ENCODE measurements around the gene NFYB.
"Not testable (repeated sequence)": the region's sequence is repeated elsewhere in the genome, so short reads cannot be mapped to it uniquely, and the experiment has no call there.

Gene NFYB

DNA sequence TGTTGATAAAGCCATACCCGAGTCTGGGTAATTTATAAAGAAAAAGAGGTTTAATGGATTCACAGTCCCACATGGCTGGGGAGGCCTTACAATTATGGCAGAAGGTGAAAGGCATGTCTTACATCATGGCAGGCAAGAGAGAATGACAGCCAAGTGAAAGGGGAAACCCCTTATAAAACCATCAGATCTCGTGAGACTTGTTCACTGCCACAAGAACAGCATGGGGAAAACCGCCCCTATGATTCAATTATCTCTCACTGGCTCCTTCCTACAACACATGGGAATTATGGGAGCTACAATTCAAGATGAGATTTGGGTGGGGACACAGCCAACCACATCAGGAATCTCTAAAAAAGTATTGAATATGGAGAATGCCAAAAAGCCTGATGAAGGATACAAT lies 25.0 kb upstream of the NFYB start:
- in situ Hi-C loops (cut with MboI; ENCODE audit: low sequenced_read_pairs) = not testable (repeated sequence)

GRCh38 chr12:104155711-104156555 lies 17.9 kb upstream of the NFYB start:
- in situ Hi-C loops (cut with MboI; ENCODE audit: low sequenced_read_pairs) = no loop called here

- in situ Hi-C loops (cut with MboI; ENCODE audit: low sequenced_read_pairs) = no loop called here
Observed at GRCh38 chr12:104154806-104155205, 16.8 kb upstream of the NFYB start.

- in situ Hi-C loops (cut with MboI; ENCODE audit: low sequenced_read_pairs) = no loop called here
Observed at GRCh38 chr12:104154286-104154685, 16.3 kb upstream of the NFYB start.

DNA sequence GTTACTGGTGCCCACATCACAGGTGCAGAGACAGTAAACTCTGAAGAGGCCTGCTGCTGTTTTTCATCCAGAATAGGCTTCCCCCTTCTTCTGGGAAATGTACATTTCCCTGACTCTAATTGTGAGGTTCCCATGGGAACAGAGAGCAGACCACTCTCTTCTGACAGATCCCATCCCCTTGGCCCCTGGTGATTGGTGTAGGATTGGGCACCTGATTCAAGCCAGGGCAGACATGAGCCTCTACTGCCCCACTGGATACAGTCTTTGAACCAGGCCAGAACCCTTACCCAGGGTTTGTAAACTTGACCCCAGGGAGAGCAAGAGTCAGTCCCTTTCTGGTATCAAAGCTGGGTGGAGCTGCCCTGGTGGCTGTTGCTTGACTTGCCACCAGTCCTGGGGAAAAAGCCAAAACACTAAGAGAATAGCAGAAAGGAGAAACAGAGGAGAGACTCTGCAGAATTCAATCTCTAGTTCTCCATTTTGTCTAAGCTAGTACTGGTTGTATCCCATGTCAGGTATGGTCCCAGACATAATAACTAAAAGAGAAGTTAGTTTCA lies 14.8 kb upstream of the NFYB start:
- in situ Hi-C loops (cut with MboI; ENCODE audit: low sequenced_read_pairs) = no loop called here

GRCh38 chr12:104150416-104150815 lies 12.4 kb upstream of the NFYB start:
- in situ Hi-C loops (cut with MboI; ENCODE audit: low sequenced_read_pairs) = no loop called here

- in situ Hi-C loops (cut with MboI; ENCODE audit: low sequenced_read_pairs) = no loop called here
Observed at GRCh38 chr12:104147346-104147745, 9.3 kb upstream of the NFYB start.

DNA sequence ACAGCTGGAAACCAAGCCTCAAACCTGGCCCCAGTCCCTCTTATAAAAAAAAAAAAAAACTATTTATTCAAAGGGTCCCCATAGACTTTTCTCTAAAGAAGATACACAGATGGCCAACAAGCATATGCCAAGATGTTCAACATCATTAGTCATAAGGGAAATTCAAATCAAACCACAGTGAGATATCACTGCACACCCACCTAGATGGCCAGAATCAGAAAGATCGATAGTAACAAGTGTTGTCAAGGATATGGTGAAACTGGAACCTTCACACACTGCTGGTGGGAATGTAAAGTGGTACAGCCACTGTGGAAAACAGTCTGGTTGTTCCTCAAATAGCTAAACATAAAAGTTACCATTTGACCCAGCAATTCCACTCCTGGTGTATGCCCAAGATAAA lies 5.9 kb upstream of the NFYB start:
- in situ Hi-C loops (cut with MboI; ENCODE audit: low sequenced_read_pairs) = no loop called here

DNA sequence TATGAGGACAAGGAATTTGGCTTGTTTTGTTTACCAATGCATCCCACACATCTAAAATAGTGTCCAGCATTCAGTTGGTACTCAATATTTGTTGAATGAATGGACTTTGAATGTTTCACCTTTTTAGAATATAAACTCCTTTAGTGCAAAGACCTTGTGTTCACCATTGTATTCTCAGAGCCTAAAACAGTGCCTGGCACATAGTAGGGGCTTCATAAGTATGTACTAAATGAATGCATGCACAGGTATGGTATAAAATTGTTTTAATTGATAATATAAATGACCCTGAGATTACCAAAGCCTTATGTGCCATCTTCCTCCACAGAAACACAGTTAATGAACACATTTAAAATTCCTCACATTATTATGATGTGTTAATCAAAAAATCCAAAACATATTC lies 5.0 kb upstream of the NFYB start:
- in situ Hi-C loops (cut with MboI; ENCODE audit: low sequenced_read_pairs) = no loop called here

DNA sequence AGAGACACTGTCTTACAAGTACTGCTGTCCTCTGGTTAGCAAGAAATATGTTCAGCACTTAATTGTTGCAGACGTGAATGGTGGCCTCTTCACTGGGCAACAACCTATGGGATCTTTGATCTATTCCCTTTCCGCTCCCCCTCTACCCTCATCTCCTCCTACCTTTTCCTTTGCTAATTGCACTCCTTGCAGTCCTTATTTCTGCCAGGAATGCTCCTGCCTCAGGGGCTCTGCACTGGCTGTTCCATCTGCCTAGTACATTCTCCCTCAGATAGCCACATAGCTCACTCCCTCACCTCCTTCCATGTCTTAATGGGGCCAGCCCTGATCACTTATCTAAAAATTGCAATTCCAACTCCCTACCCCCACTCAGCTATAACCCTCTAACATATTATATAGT lies 4.5 kb upstream of the NFYB start:
- in situ Hi-C loops (cut with MboI; ENCODE audit: low sequenced_read_pairs) = no loop called here

- in situ Hi-C loops (cut with MboI; ENCODE audit: low sequenced_read_pairs) = no loop called here
Observed at GRCh38 chr12:104138797-104139152, 765 bp upstream of the NFYB start.

GRCh38 chr12:104137001-104137901 lies 759 bp downstream of the NFYB start:
- in situ Hi-C loops (cut with MboI; ENCODE audit: low sequenced_read_pairs) = no loop called here

GRCh38 chr12:104136577-104136976 lies 1.4 kb downstream of the NFYB start:
- in situ Hi-C loops (cut with MboI; ENCODE audit: low sequenced_read_pairs) = no loop called here

GRCh38 chr12:104134882-104135281 lies 3.1 kb downstream of the NFYB start:
- in situ Hi-C loops (cut with MboI; ENCODE audit: low sequenced_read_pairs) = no loop called here

GRCh38 chr12:104133866-104134265 lies 4.1 kb downstream of the NFYB start:
- in situ Hi-C loops (cut with MboI; ENCODE audit: low sequenced_read_pairs) = no loop called here

DNA sequence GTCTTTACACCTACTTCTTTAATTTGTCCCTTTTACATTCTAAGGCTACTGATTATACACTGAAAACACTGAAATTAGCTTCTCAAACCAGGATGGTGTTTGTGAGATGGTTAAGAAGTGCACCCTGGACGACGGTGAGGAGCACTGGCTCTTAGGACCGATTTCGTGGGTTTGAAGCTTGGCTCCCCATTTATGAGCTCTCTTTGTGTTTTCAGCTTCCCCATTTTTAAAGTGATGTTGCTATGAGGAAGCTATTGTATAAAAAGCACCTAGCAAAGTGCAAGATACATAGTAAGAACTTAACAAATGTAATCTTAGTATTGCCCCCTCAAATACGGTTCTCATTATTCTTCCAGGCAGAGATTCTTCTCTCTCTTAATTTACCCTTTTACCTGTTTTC lies 4.7 kb downstream of the NFYB start:
- in situ Hi-C loops (cut with MboI; ENCODE audit: low sequenced_read_pairs) = no loop called here

DNA sequence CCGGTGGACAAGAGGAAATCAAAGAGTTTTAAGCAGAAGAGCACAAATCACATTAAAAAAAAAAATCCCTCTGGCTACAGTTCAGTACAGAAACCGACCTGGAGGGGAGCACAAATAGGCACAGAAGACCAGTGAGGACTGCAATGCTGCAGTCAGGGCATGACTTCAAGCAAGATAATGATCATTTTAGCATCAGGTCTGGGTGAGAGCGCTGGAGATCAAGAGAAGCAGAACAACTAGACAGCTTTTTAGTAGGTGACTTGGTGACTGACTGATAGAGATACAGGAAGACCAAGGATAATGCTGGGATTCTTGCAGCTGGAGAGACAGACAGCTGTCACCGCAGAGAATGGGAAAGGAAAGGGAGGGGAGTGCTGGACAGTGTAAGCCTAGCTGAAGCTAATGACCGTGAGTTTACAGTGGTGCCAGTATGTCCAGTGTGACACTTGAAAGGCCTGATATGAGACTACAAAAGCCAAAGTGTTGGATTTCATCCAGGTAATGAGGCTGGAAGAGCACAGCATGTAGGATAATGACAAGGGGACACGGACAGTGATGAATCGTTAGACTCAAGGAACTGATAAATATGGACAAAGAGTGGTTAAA lies 5.6 kb downstream of the NFYB start:
- in situ Hi-C loops (cut with MboI; ENCODE audit: low sequenced_read_pairs) = no loop called here

GRCh38 chr12:104131609-104132008 lies 6.4 kb downstream of the NFYB start:
- in situ Hi-C loops (cut with MboI; ENCODE audit: low sequenced_read_pairs) = no loop called here

DNA sequence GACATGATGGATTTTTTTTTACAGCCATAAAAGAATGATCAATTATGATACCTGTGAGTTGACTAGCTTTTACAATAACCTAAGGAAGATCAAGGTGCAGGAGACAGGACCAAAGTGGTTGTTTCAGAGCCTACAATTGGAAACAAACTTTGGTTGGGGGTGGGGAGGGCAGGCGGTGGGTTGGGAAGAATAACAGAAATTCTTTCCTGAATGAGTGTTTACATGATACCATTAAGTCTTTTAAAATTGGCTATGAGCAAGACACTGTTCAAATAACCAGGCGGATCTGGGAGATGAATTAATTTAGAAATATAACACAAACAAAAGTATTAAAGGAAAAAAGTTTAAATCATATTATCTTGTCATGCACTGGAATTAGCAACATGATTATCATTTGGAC lies 7.2 kb downstream of the NFYB start:
- in situ Hi-C loops (cut with MboI; ENCODE audit: low sequenced_read_pairs) = no loop called here

- in situ Hi-C loops (cut with MboI; ENCODE audit: low sequenced_read_pairs) = no loop called here
Observed at GRCh38 chr12:104126548-104126947, 11.5 kb downstream of the NFYB start.

- in situ Hi-C loops (cut with MboI; ENCODE audit: low sequenced_read_pairs) = no loop called here
Observed at GRCh38 chr12:104122298-104122697, 15.7 kb downstream of the NFYB start.

Measured in hTERT RPE-1 (cell line).